MV-4-11 (cell line): ENCODE data around the gene RPL14.
"Not testable (repeated sequence)": the region's sequence is repeated elsewhere in the genome, so short reads cannot be mapped to it uniquely, and the experiment has no call there.

Source experiments
- DNase-seq: peaks from one replicate; lab custom pipeline; 2025; lab: John Stamatoyannopoulos, UW

RPL14 gene

GRCh38 chr3:40462838-40463237 is 5.7 kb downstream of the RPL14 start:
- DNase-seq, result not testable (repeated sequence)

- DNase-seq, result no peak
Measured at GRCh38 chr3:40463579-40463978, 6.4 kb downstream of the RPL14 start.

- DNase-seq, result no peak
Measured at GRCh38 chr3:40464339-40465110, 7.4 kb downstream of the RPL14 start.

GRCh38 chr3:40465111-40465407 is 7.9 kb downstream of the RPL14 start:
- DNase-seq, result no peak

- DNase-seq, result no peak
Measured at GRCh38 chr3:40465456-40465855, 8.3 kb downstream of the RPL14 start.

- DNase-seq, result no peak
Measured at GRCh38 chr3:40468018-40468417, 10.9 kb downstream of the RPL14 start.

GRCh38 chr3:40470701-40471100 is 13.6 kb downstream of the RPL14 start:
- no peak for DNase-seq

- peak; percentile 66 for DNase-seq
Measured at GRCh38 chr3:40476478-40477470, 19.6 kb downstream of the RPL14 start, which contains the start of gene ZNF619. Gene ZNF619 (plus strand): TSS chr3:40477122. CDS start chr3:40477980, 858 bp downstream.

GRCh38 chr3:40477666-40478065 is 20.5 kb downstream of the RPL14 start:
- peak; percentile 45 for DNase-seq

- no peak for DNase-seq
Measured at GRCh38 chr3:40487172-40487571, 30.0 kb downstream of the RPL14 start.

GRCh38 chr3:40490916-40491315 is 33.8 kb downstream of the RPL14 start:
- no peak for DNase-seq

- DNase-seq, result no peak
Measured at GRCh38 chr3:40494698-40495097, 37.6 kb downstream of the RPL14 start.

- no peak for DNase-seq
Measured at GRCh38 chr3:40497288-40497687, 40.1 kb downstream of the RPL14 start.

GRCh38 chr3:40499952-40500351 is 42.8 kb downstream of the RPL14 start:
- no peak for DNase-seq

- no peak for DNase-seq
Measured at GRCh38 chr3:40502034-40502433, 44.9 kb downstream of the RPL14 start.

- DNase-seq, result no peak
Measured at GRCh38 chr3:40504636-40505430, 47.7 kb downstream of the RPL14 start.

- no peak for DNase-seq
Measured at GRCh38 chr3:40505599-40506462, 48.7 kb downstream of the RPL14 start, which contains the start of gene ZNF620. Gene ZNF620 (plus strand): TSS chr3:40506039. CDS start chr3:40506353, 314 bp downstream.

GRCh38 chr3:40511031-40511718 is 54.0 kb downstream of the RPL14 start:
- DNase-seq, result no peak

- no peak for DNase-seq
Measured at GRCh38 chr3:40516201-40516600, 59.1 kb downstream of the RPL14 start.

GRCh38 chr3:40518067-40518466 is 60.9 kb downstream of the RPL14 start:
- DNase-seq, result no peak
